ENCODE data around the gene PLEKHA3.
"Not testable (repeated sequence)": the region's sequence is repeated elsewhere in the genome, so short reads cannot be mapped to it uniquely, and the experiment has no call there.

Gene PLEKHA3

GRCh38 chr2:178469219-178469849 lies 10.9 kb upstream of the PLEKHA3 start:
- TF ChIP-seq, protein P1, sequence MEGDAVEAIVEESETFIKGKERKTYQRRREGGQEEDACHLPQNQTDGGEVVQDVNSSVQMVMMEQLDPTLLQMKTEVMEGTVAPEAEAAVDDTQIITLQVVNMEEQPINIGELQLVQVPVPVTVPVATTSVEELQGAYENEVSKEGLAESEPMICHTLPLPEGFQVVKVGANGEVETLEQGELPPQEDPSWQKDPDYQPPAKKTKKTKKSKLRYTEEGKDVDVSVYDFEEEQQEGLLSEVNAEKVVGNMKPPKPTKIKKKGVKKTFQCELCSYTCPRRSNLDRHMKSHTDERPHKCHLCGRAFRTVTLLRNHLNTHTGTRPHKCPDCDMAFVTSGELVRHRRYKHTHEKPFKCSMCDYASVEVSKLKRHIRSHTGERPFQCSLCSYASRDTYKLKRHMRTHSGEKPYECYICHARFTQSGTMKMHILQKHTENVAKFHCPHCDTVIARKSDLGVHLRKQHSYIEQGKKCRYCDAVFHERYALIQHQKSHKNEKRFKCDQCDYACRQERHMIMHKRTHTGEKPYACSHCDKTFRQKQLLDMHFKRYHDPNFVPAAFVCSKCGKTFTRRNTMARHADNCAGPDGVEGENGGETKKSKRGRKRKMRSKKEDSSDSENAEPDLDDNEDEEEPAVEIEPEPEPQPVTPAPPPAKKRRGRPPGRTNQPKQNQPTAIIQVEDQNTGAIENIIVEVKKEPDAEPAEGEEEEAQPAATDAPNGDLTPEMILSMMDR (IDR thresholded peaks at IDR 0.05; ENCODE audit: borderline replicate concordance, control extremely low read depth, extremely low read depth, insufficient read depth, missing control alignments): no peak
- in situ Hi-C loops (cut with MboI; ENCODE audit: low sequenced_read_pairs, unreplicated experiment): no loop called here
- no peak for DNase-seq (ENCODE audit: low spot score)

GRCh38 chr2:178471313-178471712 lies 8.9 kb upstream of the PLEKHA3 start:
- DNase-seq (ENCODE audit: low spot score); in situ Hi-C loops (cut with MboI; ENCODE audit: low sequenced_read_pairs, unreplicated experiment): not testable (repeated sequence)

DNA sequence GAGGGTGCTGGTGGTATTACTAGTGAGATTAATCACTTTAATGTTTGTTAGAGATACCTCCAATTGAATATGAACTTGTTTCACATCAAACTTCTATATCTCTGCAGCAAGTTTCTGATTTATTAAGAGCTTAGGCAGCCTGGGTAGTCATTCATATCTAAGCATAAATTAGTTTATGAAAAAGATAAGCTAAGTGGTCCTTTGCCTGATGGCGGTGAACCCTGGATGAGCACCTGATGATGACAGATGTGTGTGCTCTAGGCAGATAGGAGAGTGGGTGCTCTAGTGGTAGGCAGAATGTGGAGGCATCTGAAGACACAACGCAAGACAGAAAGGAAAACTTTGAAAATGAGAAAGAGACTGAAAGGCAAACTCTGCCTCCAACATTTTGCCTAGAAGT lies 6.9 kb upstream of the PLEKHA3 start:
- TF ChIP-seq, protein P1 (IDR thresholded peaks at IDR 0.05; ENCODE audit: borderline replicate concordance, control extremely low read depth, extremely low read depth, insufficient read depth, missing control alignments): no peak
- DNase-seq (ENCODE audit: low spot score): no peak
- in situ Hi-C loops (cut with MboI; ENCODE audit: low sequenced_read_pairs, unreplicated experiment): no loop called here

DNA sequence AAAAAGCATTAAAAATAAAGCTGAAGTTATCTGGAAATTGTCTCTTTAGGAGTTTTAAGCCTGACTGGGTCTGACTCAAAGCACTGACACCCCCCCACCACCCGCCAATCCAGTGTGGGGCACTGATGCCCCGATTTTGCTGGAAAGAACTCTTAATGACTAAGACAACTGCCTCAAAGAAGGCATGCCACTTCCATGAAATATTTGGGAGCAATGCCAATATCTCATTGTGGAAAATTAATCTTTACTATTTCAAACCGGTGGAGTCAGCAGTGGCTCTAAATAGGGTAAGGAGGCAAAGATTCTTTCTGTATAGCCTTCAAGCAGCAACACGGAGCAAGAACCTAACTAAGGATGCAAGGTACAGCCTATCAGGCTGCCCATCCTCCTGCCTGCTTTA lies 6.3 kb upstream of the PLEKHA3 start:
- TF ChIP-seq, protein P1 (IDR thresholded peaks at IDR 0.05; ENCODE audit: borderline replicate concordance, control extremely low read depth, extremely low read depth, insufficient read depth, missing control alignments): no peak
- DNase-seq (ENCODE audit: low spot score): no peak
- in situ Hi-C loops (cut with MboI; ENCODE audit: low sequenced_read_pairs, unreplicated experiment): no loop called here

- in situ Hi-C loops (cut with MboI; ENCODE audit: low sequenced_read_pairs, unreplicated experiment): no loop called here
- DNase-seq (ENCODE audit: low spot score): no peak
- TF ChIP-seq, protein P1 (IDR thresholded peaks at IDR 0.05; ENCODE audit: borderline replicate concordance, control extremely low read depth, extremely low read depth, insufficient read depth, missing control alignments): no peak
Measured at GRCh38 chr2:178474560-178474959, 5.7 kb upstream of the PLEKHA3 start.

DNA sequence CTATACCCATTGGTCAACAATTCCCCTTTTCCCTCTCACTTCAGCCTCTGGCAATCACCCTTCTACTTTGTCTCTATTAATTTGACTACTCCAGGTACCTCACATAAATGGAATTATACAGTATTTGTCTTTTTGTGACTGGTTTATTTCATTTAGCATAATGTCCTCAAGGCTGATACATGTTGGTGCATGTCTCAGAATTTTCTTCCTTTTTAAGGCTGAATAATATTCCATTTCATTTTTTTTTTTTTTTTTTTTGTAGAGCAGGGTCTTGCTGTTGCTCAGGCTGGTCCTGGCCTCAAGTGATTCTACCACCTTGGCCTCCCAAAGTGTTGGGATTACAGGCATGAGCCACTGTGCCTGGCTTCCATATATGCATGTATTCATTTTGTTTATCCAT lies 3.8 kb upstream of the PLEKHA3 start:
- TF ChIP-seq, protein P1 (IDR thresholded peaks at IDR 0.05; ENCODE audit: borderline replicate concordance, control extremely low read depth, extremely low read depth, insufficient read depth, missing control alignments): no peak
- DNase-seq (ENCODE audit: low spot score): no peak
- in situ Hi-C loops (cut with MboI; ENCODE audit: low sequenced_read_pairs, unreplicated experiment): no loop called here

- DNase-seq (ENCODE audit: low spot score): no peak
- TF ChIP-seq, protein P1 (IDR thresholded peaks at IDR 0.05; ENCODE audit: borderline replicate concordance, control extremely low read depth, extremely low read depth, insufficient read depth, missing control alignments): no peak
Measured at GRCh38 chr2:178477443-178478129, 2.7 kb upstream of the PLEKHA3 start.

More at GRCh38 chr2:178477443-178478129, 2.7 kb upstream of the PLEKHA3 start:
- in situ Hi-C loops (cut with MboI; ENCODE audit: low sequenced_read_pairs, unreplicated experiment): no loop called here

Measured in GM13976 (cell line).